HCT116 (cell line): ENCODE measurements around the gene NALCN. TPM values are rescaled to one million over a fixed set of nuclear protein-coding genes. Genes with fewer than 3 reads are reported as not detected.

Source experiments
- ATAC-seq: fragments of 200-7000 bp; cut with Tn5 transposase; 2 replicates; pipeline ENCODE4 v1.9.1; 2020; ENCODE audit warnings: mild to moderate bottlenecking, moderate library complexity
- BruUV-seq: library from RNA; stranded (reverse); fragments of 400-500 nt; replicated peaks from 2 replicates; lab custom pipeline; 2021; lab: Mats Ljungman, UMichigan
- CTCF ChIA-PET: fragments of 300-600 bp; sonication (Branson Sonifier 250); formaldehyde crosslinking; loops from one replicate; lab custom pipeline; 2021; ENCODE audit warnings: antibody characterized with exemption; lab: Charles Lee
- POLR2A ChIA-PET: fragments of 300-600, 350-600 bp; sonication (Branson Sonifier 250); formaldehyde crosslinking; loops from one replicate; lab custom pipeline; 2021; ENCODE audit warnings: antibody characterized with exemption; lab: Charles Lee
- RAD21 ChIA-PET, 2 experiments: fragments of 300-600 bp; sonication (Branson Sonifier 250); formaldehyde crosslinking; loops; one replicate each; lab custom pipeline; 2023; ENCODE audit warnings: low total read pairs in 2 of 2; ENCODE audit not compliant: uncharacterized antibody in 2 of 2, unreplicated experiment in 2 of 2, low non-redundant PET in 1 of 2; lab: Charles Lee
- DNase-seq: peaks from one replicate; pipeline ENCODE4 v3.0.0-alpha.2; 2010; ENCODE audit warnings: low read depth, low spot score
- H2AFZ ChIP-seq: fragments of 200-600 bp; shearing (Covaris generic), sonication (generic); 2 replicates; pipeline ENCODE4 v1.6.1; 2017; ENCODE audit warnings: low read depth, mixed run types, mixed read lengths, antibody characterized with exemption, low read length; ENCODE audit not compliant: poor library complexity, severe bottlenecking
- H3K27ac ChIP-seq: 2 replicates; pipeline ENCODE4 v1.5.1; 2012; ENCODE audit warnings: low read depth, low read length
- H3K27me3 ChIP-seq: fragments of 200-600 bp; sonication (generic); 2 replicates; pipeline ENCODE4 v1.6.1; 2016; ENCODE audit warnings: mixed run types, low read length, mixed read lengths; ENCODE audit not compliant: insufficient read depth
- H3K36me3 ChIP-seq, 2 experiments: fragments of 200-500 bp in 1 of 2; fragments of 200-600 bp in 1 of 2; sonication (Bioruptor generic) in 1 of 2; sonication (generic) in 1 of 2; 2 replicates each; pipeline versions ENCODE4 v1.5.1 to v1.6.1; 2014 to 2016; ENCODE audit warnings: low read length in 2 of 2, inconsistent platforms in 1 of 2, mixed read lengths in 1 of 2, mixed run types in 1 of 2; ENCODE audit not compliant: insufficient read depth in 2 of 2, control insufficient read depth in 1 of 2
- H3K4me1 ChIP-seq, 2 experiments: fragments of 200-600 bp in 1 of 2; sonication (generic) in 1 of 2; 2 replicates each; pipeline versions ENCODE4 v1.5.1 to v1.6.1; 2012 to 2017; ENCODE audit warnings: low read length in 2 of 2, inconsistent platforms in 1 of 2, mild to moderate bottlenecking in 1 of 2, mixed read lengths in 1 of 2, mixed run types in 1 of 2, moderate library complexity in 1 of 2; ENCODE audit not compliant: insufficient read depth in 2 of 2, control insufficient read depth in 1 of 2
- H3K4me2 ChIP-seq: fragments of 200-600 bp; sonication (generic); 2 replicates; pipeline ENCODE4 v1.6.1; 2017; ENCODE audit warnings: mixed run types, low read length, mixed read lengths
- H3K4me3 ChIP-seq, 2 experiments: fragments of 200-600 bp in 1 of 2; sonication (generic) in 1 of 2; replicated peaks in 1 of 2; 2 replicates each; pipeline ENCODE4 v1.5.1; 2011 to 2016; ENCODE audit warnings: low read length in 2 of 2, control low read depth in 1 of 2, low read depth in 1 of 2, mild to moderate bottlenecking in 1 of 2, mixed read lengths in 1 of 2, mixed run types in 1 of 2
- H3K79me2 ChIP-seq: fragments of 200-600 bp; sonication (generic); 2 replicates; pipeline ENCODE4 v1.6.1; 2017; ENCODE audit warnings: mild to moderate bottlenecking, mixed run types, low read length, moderate library complexity, mixed read lengths; ENCODE audit not compliant: insufficient read depth
- H3K9ac ChIP-seq: fragments of 200-600 bp; sonication (generic); 2 replicates; pipeline ENCODE4 v1.6.1; 2016; ENCODE audit warnings: low read length, mixed read lengths
- H3K9me2 ChIP-seq: fragments of 200-600 bp; sonication (generic), shearing (Covaris generic); 2 replicates; pipeline ENCODE4 v1.6.1; 2017; ENCODE audit warnings: mixed run types, mild to moderate bottlenecking, moderate library complexity; ENCODE audit not compliant: insufficient read depth
- H3K9me3 ChIP-seq, 2 experiments: fragments of 200-500 bp in 1 of 2; fragments of 200-600 bp in 1 of 2; sonication (Bioruptor generic) in 1 of 2; sonication (generic) in 1 of 2; 2 replicates each; pipeline ENCODE4 v1.6.1; 2014 to 2017; ENCODE audit warnings: low read length in 2 of 2, mixed read lengths in 2 of 2, inconsistent platforms in 1 of 2, low read depth in 1 of 2, mild to moderate bottlenecking in 1 of 2, mixed run types in 1 of 2, moderate library complexity in 1 of 2; ENCODE audit not compliant: control insufficient read depth in 1 of 2, insufficient read depth in 1 of 2
- H4K20me1 ChIP-seq: fragments of 200-600 bp; sonication (generic), shearing (Covaris generic); 2 replicates; pipeline ENCODE4 v1.6.1; 2017; ENCODE audit warnings: mixed run types, mild to moderate bottlenecking, moderate library complexity; ENCODE audit not compliant: insufficient read depth
- ATF3 ChIP-seq: IDR thresholded peaks from 2 replicates; pipeline ENCODE4 v1.6.1; 2012
- CBX3 ChIP-seq: IDR thresholded peaks from 2 replicates; pipeline ENCODE4 v1.6.1; 2012; ENCODE audit warnings: low read depth
- ELF1 ChIP-seq: IDR thresholded peaks from 2 replicates; pipeline ENCODE4 v1.6.1; 2012; ENCODE audit warnings: low read depth, borderline replicate concordance
- EZH2phosphoT487 ChIP-seq: fragments of 200-600 bp; IDR thresholded peaks from 2 replicates; pipeline ENCODE4 v1.6.1; 2018; ENCODE audit warnings: antibody characterized with exemption, borderline replicate concordance
- FOSL1 ChIP-seq: IDR thresholded peaks from 2 replicates; pipeline ENCODE4 v1.6.1; 2012; ENCODE audit warnings: low read depth
- MAX ChIP-seq: IDR thresholded peaks from 2 replicates; pipeline ENCODE4 v1.6.1; 2012
- POLR2AphosphoS5 ChIP-seq: IDR thresholded peaks from 2 replicates; pipeline ENCODE4 v1.6.1; 2011; ENCODE audit warnings: mild to moderate bottlenecking, low read depth, low read length, moderate library complexity
- RAD21 ChIP-seq: IDR thresholded peaks from 2 replicates; pipeline ENCODE4 v1.6.1; 2012; ENCODE audit warnings: low read depth, mild to moderate bottlenecking
- SIN3A ChIP-seq: IDR thresholded peaks from 2 replicates; pipeline ENCODE4 v1.6.1; 2012; ENCODE audit warnings: low read depth
- SP1 ChIP-seq: IDR thresholded peaks from 2 replicates; pipeline ENCODE4 v1.6.1; 2012; ENCODE audit warnings: low read depth
- YY1 ChIP-seq: IDR thresholded peaks from 2 replicates; pipeline ENCODE4 v1.6.1; 2011; ENCODE audit warnings: low read length, low read depth, moderate library complexity, mild to moderate bottlenecking; ENCODE audit not compliant: insufficient replicate concordance; ENCODE audit errors: extremely low read depth
- ZFX ChIP-seq: fragments of 450-650 bp; IDR thresholded peaks from 2 replicates; pipeline ENCODE4 v1.6.1; 2017
- ZNF274 ChIP-seq: fragments of 200-500 bp; sonication (Bioruptor generic); IDR thresholded peaks from 2 replicates; pipeline ENCODE4 v1.6.1; 2014; ENCODE audit warnings: mild to moderate bottlenecking, low read depth, low read length, inconsistent platforms
- intact Hi-C: fragments of 100-400 bp; cut with micrococcal nuclease; formaldehyde crosslinking; loops from 2 replicates; pipeline ENCODE4 v1.10.0; 2022
- total RNA-seq: library from RNA; stranded (reverse); gene quantifications from one replicate; pipeline ENCODE4 v1.2.1, GENCODE V29; 2021; ENCODE audit not compliant: unreplicated experiment

Gene NALCN
- total RNA-seq, 1 experiment from 2014 or later: not detected

DNA sequence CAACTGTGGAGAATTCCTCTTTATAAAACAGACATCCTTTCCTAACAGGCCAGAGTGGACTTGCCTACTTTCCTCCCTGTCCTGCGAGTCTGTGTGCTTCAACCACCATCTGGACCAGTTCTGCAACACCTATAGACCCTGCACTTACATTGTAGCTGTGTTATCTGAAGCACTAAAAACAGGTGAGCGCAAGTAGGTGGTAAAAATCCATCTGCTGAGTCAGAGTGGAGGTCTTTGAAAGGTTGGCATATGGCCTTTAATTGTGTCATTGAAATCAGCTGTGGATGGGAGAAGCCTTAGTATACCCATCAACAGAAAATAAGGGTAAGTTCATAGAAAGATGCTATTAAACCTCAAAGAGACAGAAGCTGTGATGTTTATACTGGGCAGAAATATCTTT, 7.6 kb upstream of the NALCN start:
- DNase-seq: no peak
- Histone ChIP-seq H3K4me3 (no peak overlapping the region), H3K27ac (no peak overlapping the region), H3K4me1 (no peaks in the 10 kb centered on the region), H3K9me2 (no peaks in the 10 kb centered on the region), H3K9me3 (peaks cover 0 to 14% of the 10 kb centered on the region in 2 experiments; a peak in 1 of 4 replicates), H3K4me2 (no peak overlapping the region), H3K79me2 (no peaks in the 10 kb centered on the region), H3K36me3 (no peaks in the 10 kb centered on the region), H3K27me3 (no peaks in the 10 kb centered on the region), H2AFZ (no peak overlapping the region), H3K9ac (no peak overlapping the region)
- no TSS peak for BruUV-seq
- intact Hi-C loops: no loop called here
- POLR2A ChIA-PET: no interaction called here
- CTCF ChIA-PET: no interaction called here
- TF ChIP-seq POLR2AphosphoS5: no peak
- TF ChIP-seq, all 23 proteins: peak for 0
- RAD21 ChIA-PET: no interaction called here
- H4K20me1 ChIP-seq: no peaks in the 10 kb centered on the region
- no peak for ATAC-seq

DNA sequence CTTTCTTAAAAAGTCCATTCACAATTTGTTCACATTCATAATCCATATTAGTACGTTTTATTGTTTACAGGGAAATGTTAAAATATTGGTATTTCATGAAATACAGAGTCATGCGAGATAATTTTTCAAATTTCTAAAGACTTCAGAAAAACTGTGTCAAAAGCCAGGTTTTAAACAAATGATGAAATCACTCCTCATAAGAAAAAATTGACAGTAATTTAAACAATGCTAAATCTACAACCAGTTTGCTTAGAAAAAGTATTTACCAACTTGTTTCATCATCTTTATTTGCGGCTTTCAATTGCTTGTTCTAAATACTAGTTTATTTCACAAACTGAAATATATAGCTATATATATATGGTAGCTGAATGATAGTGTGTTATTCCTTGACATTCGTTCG, 1.2 kb upstream of the NALCN start:
- no peaks in the 10 kb centered on the region for H3K27me3 ChIP-seq
- ChIA-PET POLR2A (no interaction called here), RAD21 (no interaction called here), CTCF (no interaction called here)
- intact Hi-C loops: no loop called here
- no peak overlapping the region for H3K4me2 ChIP-seq
- H3K27ac ChIP-seq: no peak overlapping the region
- no peak overlapping the region for H3K9ac ChIP-seq
- H3K9me2 ChIP-seq: no peaks in the 10 kb centered on the region
- no peak for DNase-seq
- BruUV-seq: no TSS peak
- H3K4me1 ChIP-seq: no peaks in the 10 kb centered on the region
- TF ChIP-seq RAD21 (no peak), CBX3 (no peak), EZH2phosphoT487 (no peak), FOSL1 (no peak), ELF1 (no peak), SP1 (no peak), YY1 (no peak), POLR2AphosphoS5 (no peak), MAX (no peak), ZNF274 (no peak), ATF3 (no peak), ZFX (no peak), SIN3A (no peak)
- H3K9me3 ChIP-seq: peaks cover 0 to 12% of the 10 kb centered on the region in 2 experiments; a peak in 2 of 4 replicates
- no peak overlapping the region for H3K4me3 ChIP-seq
- H3K36me3 ChIP-seq: no peaks in the 10 kb centered on the region
- H2AFZ ChIP-seq: no peak overlapping the region
- no peaks in the 10 kb centered on the region for H4K20me1 ChIP-seq
- no peaks in the 10 kb centered on the region for H3K79me2 ChIP-seq
- ATAC-seq: no peak
